ENCODE results near the gene GLIS1. TPM values are rescaled to one million over a fixed set of nuclear protein-coding genes. Genes with fewer than 3 reads are reported as not detected.

The GLIS1 gene
- total RNA-seq, 1 experiment from 2014 or later, result not detected

DNA sequence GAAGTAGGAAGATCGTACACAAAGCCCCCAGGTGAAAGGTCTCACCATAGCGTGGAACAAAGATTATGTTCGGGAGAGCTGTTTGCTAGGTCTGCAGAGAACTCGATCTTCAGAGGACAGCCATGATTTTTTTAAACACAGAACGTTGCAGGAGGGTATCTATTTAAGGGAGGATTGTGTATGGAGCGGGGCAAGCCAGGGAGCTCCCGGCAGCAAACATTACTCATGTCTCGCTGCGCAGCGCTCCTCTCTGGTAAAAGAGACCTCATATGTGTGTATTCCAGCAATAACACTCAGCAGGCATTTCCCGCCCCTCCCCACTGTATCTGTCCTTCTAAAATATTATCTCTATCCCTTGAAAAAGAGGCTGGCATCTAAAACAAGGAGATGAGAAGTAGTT is 2.7 kb downstream of the GLIS1 start:
- DNase-seq (ENCODE audit: low spot score), result no peak

DNA sequence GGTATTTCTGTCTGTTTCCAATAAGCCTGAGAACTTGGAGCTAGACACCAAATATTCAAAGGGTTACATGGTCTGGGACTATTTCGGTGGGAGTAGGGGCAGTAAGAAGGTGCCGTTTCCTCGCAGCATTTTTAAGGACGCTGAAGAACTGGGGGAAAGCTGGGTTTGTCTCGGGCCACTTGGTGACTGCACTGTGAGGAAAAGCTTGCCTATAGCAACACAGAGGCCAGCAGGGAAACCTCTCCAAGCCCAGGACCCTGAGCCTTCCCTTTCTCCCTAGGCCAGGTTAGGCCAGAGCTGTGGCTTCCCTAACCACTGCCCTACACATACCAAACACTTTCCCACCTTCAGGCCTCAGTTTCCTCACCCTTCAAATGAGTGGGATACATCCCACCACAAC is 3.3 kb downstream of the GLIS1 start:
- DNase-seq (ENCODE audit: low spot score), result no peak

DNA sequence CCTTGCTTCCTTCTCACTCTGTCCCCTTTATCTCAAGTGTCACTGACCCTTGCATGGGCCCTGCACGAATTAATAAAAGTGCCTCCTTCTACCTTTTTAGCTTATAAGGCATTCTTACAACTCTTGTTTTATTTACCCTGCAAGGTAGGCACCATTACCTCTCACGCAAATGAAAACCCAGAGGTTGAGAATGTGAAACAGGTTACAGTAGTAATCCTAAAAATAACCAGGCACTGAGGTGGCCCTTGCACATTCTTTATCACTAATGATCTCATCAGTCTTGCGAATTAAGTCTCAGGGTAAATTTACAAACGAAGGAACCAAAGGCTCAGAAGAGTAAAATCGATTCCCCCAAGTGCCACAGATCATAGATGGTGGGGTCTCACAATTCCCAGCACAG is 3.7 kb downstream of the GLIS1 start:
- no peak for DNase-seq (ENCODE audit: low spot score)

GRCh38 chr1:53734650-53735211 is 4.2 kb downstream of the GLIS1 start:
- no peak for DNase-seq (ENCODE audit: low spot score)

DNA sequence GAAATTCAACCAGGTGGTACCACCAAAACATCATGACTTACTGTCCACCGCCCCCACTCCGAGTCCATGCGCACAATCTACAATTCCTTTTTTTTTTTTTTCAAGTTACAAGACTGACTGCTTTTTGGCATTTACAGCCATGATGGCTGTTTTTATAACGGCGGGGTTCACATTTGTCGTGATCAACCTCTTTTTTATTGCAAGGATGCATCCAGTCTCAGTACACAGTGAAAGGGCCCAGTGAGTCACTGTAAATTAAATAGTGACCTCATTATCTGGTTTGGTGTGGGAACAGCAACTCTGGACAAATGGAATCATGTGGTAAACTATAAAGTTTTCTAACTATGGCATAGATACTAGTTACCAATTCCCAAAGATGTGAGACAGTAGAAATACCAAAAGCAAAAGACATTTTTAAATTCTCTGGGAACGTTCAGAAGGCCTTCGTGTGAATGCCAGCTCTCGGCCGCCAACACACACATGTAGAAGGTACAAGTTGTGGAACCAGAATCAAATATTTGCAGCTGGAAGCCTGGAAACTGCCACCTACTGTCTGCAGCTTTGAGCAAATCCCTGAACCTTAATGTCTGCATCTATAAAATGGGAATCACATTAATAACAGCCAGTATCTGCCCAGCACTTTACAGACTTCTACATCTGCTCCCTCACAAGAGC is 4.9 kb downstream of the GLIS1 start:
- no peak for DNase-seq (ENCODE audit: low spot score)

DNA sequence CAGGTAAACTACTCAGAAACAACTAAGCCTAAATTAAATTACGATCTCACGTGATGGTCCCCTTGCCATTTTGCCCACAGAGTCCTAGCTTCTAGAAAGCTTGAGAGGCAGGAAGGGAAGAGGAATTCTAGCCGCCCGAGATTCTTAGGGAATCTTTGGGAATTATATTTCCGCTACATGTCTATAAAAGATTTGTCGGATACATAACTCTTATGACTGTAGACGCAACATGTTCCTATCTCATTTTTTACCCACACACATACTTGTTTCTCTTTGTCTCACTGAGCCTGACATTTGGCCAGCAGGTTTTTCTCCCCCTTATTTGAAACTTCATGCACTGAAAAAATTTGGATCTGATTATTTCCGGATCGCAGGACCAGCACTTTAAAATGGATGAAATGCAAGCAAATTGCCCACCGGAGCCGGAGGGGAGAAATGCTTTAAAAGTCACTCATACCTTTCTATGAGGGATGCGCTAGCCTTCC is 5.5 kb downstream of the GLIS1 start:
- no peak for DNase-seq (ENCODE audit: low spot score)

GRCh38 chr1:53732912-53733317 is 6.0 kb downstream of the GLIS1 start:
- no peak for DNase-seq (ENCODE audit: low spot score)

- DNase-seq (ENCODE audit: low spot score), result no peak
Observed at GRCh38 chr1:53732409-53732808, 6.6 kb downstream of the GLIS1 start.

- no peak for DNase-seq (ENCODE audit: low spot score)
Observed at GRCh38 chr1:53731779-53732305, 7.1 kb downstream of the GLIS1 start.

- DNase-seq (ENCODE audit: low spot score), result no peak
Observed at GRCh38 chr1:53731043-53731600, 7.8 kb downstream of the GLIS1 start.

DNA sequence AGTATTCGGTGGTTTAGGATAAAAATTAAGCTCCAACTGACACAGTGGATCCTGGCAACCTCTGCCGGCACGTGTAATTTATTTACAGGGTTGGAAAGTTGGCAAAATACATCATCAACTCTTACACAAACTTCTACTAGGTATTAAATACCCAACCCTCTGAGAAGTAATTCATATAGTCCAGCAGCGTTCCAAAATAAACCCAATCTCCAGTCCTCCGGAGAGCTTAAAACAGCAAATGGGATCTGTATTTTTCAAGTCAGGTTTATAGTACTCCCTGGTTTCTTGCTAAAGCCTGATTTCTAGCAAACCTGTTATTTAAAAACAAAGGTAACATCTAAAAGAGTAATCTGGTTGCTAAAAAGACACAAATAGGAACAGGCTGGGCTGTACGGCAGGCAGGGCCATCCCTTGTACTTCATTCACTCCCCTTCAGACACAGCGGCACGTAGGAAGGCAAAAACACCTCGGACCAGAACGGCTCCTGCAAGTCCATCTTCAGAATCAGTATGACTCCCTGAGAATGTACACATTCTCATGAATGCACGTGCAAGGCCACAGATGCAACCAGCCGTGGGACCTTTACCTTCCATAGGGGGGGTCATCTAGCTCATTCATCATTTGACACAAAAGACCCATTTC is 8.6 kb downstream of the GLIS1 start:
- DNase-seq (ENCODE audit: low spot score), result no peak

- no peak for DNase-seq (ENCODE audit: low spot score)
Observed at GRCh38 chr1:53729456-53730223, 9.3 kb downstream of the GLIS1 start.

DNA sequence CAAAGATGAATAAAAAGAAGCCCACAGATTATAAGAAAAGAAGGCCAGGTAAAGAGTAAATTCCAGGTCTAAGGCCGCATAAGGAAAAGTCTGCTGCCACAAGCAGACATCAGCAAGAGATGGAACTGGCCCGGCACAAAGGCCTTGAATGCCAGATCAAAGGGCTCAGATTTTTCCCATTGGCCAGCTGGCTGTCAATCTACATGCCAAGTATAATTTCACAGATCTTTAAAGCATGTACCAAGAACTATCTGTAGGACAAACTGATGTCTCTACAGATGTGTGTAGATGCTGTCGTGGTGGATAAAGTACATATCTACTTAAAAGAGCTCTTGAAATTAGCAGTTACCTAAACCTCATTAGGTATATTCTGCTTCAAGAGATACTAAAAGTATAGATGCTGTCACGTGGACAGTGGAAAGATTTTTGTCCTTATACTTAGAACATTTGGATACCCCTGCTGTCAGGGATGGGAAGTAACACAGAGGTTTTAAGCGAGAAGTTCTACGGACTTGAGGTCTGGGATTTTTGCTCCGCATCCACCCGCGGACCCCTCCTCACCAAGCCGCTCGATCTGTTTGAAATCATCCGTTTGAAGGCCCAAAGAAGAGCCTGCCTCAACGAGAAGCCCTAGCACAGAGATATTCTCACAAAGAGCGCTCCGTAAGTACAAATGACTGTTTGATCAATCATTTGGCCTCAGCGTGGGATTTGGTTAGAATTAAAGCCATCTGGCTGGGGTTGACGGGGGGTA is 10.1 kb downstream of the GLIS1 start:
- DNase-seq (ENCODE audit: low spot score), result no peak

GRCh38 chr1:53728196-53728595 is 10.8 kb downstream of the GLIS1 start:
- DNase-seq (ENCODE audit: low spot score), result no peak

DNA sequence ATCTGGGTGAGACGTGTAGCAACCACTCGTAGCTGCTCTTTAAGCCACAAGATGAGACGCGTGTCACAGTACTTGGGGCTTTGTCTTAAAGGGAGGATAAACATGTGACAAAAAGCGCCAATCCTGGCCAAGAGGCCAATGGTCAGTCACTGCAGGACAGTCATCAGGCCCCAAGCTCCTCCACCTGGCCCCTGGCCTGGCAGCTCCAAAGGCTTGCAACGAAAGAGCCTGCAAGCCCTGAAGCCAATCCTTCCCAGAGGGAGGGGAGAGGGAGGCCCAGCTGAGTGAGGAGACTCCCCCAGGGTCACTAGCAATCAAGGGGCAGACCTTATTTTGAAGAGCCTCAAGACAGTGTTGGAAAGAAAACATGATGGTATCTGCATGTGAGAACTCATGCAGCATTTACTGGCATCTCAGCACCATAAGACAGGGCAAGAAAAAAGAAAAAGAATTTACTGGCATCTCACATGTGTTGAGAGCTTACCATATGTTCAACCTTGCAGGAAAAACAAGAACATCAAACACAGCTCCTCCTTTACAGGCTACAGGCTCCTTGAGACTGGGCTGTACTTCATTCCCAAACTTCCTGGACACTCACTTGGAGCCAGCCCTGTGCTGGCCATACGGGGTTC is 11.4 kb downstream of the GLIS1 start:
- DNase-seq (ENCODE audit: low spot score), result no peak

DNA sequence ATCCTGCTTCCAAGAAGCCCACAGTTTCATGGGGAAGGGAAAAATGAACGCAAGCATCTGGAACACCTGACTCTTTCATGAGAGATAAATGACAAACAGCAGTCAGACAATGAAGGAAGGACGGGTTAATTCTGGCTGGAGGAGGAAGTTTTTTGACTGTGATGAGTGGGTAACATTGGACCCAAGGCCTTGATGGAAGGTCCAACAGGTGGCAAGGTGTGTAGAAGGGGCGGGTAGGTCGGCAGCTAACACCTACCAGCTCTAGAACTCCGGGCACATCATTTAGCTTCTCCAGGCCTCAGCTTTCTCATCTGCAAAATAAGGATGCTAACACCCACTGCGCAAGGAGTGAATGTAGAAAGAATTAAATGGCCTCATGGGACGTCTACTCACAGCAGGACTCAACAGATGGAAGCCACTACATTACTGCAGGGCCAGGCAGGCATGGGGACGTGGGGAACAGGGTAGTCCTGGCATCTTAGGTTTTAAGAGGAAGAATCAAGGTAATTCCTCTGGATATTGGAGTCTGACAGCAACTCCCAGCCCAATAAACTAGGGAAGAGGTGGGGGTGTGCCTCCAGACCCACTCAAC is 12.9 kb downstream of the GLIS1 start:
- DNase-seq (ENCODE audit: low spot score), result no peak

GRCh38 chr1:53725238-53725689 is 13.7 kb downstream of the GLIS1 start:
- DNase-seq (ENCODE audit: low spot score), result no peak

DNA sequence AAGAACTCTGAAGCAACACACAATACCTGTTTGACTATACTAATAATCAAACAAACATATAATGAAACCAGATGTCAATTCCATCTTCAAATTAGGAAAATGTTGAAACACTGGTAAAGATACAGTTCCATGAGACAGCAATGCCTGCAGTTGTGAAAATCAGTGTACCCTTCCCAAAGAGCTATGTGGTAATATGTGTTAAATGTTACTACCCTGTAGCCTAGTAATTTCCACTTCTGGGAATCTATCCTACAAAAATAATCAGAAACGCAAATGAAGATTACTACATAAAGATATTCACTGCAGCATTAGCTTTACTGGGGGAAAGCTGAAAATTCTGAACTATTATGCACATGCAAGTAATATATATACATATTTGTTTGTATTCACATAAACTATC is 16.9 kb downstream of the GLIS1 start:
- no peak for DNase-seq (ENCODE audit: low spot score)

DNA sequence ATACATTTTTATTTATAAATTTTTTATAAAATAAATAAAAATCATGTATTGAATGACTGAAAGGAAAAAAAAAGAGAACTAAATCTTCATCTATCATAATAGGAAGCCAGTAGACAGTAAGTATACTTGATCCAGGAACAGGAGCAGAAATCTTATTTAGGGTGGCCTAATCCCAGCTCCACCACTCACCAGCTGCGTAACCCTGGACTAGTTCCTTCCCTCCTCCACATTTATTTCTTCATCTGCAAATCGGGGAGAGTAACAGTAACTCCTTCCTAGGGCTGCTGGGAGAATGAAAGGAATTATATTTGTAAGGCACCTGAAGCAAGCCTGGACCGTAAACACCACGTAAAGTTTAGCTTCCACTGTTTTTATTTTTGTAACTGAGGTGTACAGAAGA is 17.9 kb downstream of the GLIS1 start:
- DNase-seq (ENCODE audit: low spot score), result no peak

GRCh38 chr1:53719469-53719868 is 19.5 kb downstream of the GLIS1 start:
- no peak for DNase-seq (ENCODE audit: low spot score)

All from HT-29 (cell line).